Measurements from ENCODE around the gene HSPA9.

- TF ChIP-seq CTCF (IDR thresholded peaks at IDR 0.05) (no peak), EZH2 (IDR thresholded peaks at IDR 0.05; ENCODE audit: borderline replicate concordance, insufficient read depth, low read depth, low read length, poor library complexity, severe bottlenecking) (no peak)
These were observed 22.5 kb downstream of the HSPA9 start for GRCh38 chr5:138552657-138553056.
